GM12878 (cell line): ENCODE measurements around the gene MAPK1IP1L. TPM values are rescaled to one million over a fixed set of nuclear protein-coding genes. Genes with fewer than 3 reads are reported as not detected.
A peak's percentile ranks its signal among the peaks of the same experiment; 100 is the strongest.

Source experiments
- CEBPB ChIP-seq, 2 experiments: fragments of 150-350 bp in 1 of 2; IDR thresholded peaks; 2 replicates each; pipeline ENCODE4 v1.6.1; 2012 to 2014; ENCODE audit warnings: low read depth in 2 of 2, low read length in 2 of 2, borderline replicate concordance in 1 of 2, inconsistent platforms in 1 of 2
- EED ChIP-seq: sonication (generic); IDR thresholded peaks from 2 replicates; pipeline ENCODE4 v1.6.1; 2016; ENCODE audit warnings: antibody characterized with exemption, low read depth
- ESRRA ChIP-seq: IDR thresholded peaks from 2 replicates; pipeline ENCODE4 v1.6.1; 2012; ENCODE audit warnings: mild to moderate bottlenecking, low read length, improper control_type of control experiment
- EZH2 ChIP-seq: IDR thresholded peaks from 2 replicates; pipeline ENCODE4 v1.6.1; 2012; ENCODE audit warnings: low read depth, mild to moderate bottlenecking, control low read depth, inconsistent platforms, low read length, borderline replicate concordance; ENCODE audit not compliant: control insufficient read depth
- GABPA ChIP-seq: IDR thresholded peaks from 2 replicates; pipeline ENCODE4 v1.6.1; 2014; ENCODE audit warnings: antibody characterized with exemption, low read depth, mild to moderate bottlenecking, inconsistent platforms
- HDAC6 ChIP-seq: fragments of 200-600 bp; sonication (generic); IDR thresholded peaks from one replicate; pipeline ENCODE4 v1.8.0; 2017; ENCODE audit warnings: antibody characterized with exemption; ENCODE audit not compliant: unreplicated experiment
- HDGF ChIP-seq: fragments of 450-650 bp; IDR thresholded peaks from 2 replicates; pipeline ENCODE4 v1.6.1; 2016; ENCODE audit warnings: antibody characterized with exemption
- KDM1A ChIP-seq: fragments of 200-600 bp; sonication (generic); IDR thresholded peaks from 2 replicates; pipeline ENCODE4 v1.6.1; 2016; ENCODE audit warnings: borderline replicate concordance
- MAX ChIP-seq: IDR thresholded peaks from 2 replicates; pipeline ENCODE4 v1.6.1; 2012; ENCODE audit warnings: low read depth, low read length, improper control_type of control experiment
- NFYA ChIP-seq: IDR thresholded peaks from 2 replicates; pipeline ENCODE4 v1.6.1; 2011; ENCODE audit warnings: low read depth, mild to moderate bottlenecking, low read length, improper control_type of control experiment, borderline replicate concordance
- NR2C2 ChIP-seq: IDR thresholded peaks from 2 replicates; pipeline ENCODE4 v1.6.1; 2011; ENCODE audit warnings: borderline replicate concordance, low read depth; ENCODE audit not compliant: control insufficient read depth, insufficient read length
- POLR2A ChIP-seq: IDR thresholded peaks from 2 replicates; pipeline ENCODE4 v1.6.1; 2011; ENCODE audit warnings: low read depth, mild to moderate bottlenecking, low read length
- POLR2AphosphoS5 ChIP-seq: IDR thresholded peaks from 2 replicates; pipeline ENCODE4 v1.6.1; 2011; ENCODE audit warnings: mild to moderate bottlenecking, low read length, inconsistent platforms
- SMARCA5 ChIP-seq: fragments of 450-650 bp; IDR thresholded peaks from 2 replicates; pipeline ENCODE4 v1.6.1; 2017; ENCODE audit warnings: mild to moderate bottlenecking
- SREBF1 ChIP-seq: IDR thresholded peaks from 2 replicates; pipeline ENCODE4 v1.6.1; 2012; ENCODE audit warnings: mild to moderate bottlenecking, low read length
- STAT3 ChIP-seq: IDR thresholded peaks from 2 replicates; pipeline ENCODE4 v1.6.1; 2011; ENCODE audit warnings: low read depth, low read length, improper control_type of control experiment
- WRNIP1 ChIP-seq: IDR thresholded peaks from 2 replicates; pipeline ENCODE4 v1.6.1; 2011; ENCODE audit warnings: low read depth, low read length, improper control_type of control experiment, borderline replicate concordance
- ZNF217 ChIP-seq: fragments of 450-650 bp; IDR thresholded peaks from 2 replicates; pipeline ENCODE4 v1.6.1; 2017; ENCODE audit warnings: antibody characterized with exemption, mild to moderate bottlenecking
- polyA plus RNA-seq, 11 experiments: library from polyadenylated mRNA; depleted of rRNA in 4 of 11; unstranded in 6 of 11; stranded (reverse) in 5 of 11; fragments of >200 nt; fragmentation: Nextera tagmentation in 4 of 11; fragmentation: Illumina TruSeq in 1 of 11; extraction: Ambion mirVana in 4 of 11; extraction: Trizol in 1 of 11; gene quantifications; 1 replicate in 1 of 11; 2 replicates in 10 of 11; pipeline versions ENCODE4 v1.2.1 to v1.2.3, GENCODE V29; 2011 to 2016; ENCODE audit warnings: inconsistent platforms in 2 of 11, missing spikeins in 2 of 11, low read depth in 1 of 11
- total RNA-seq, 4 experiments: library from RNA; depleted of rRNA in 3 of 4; stranded (reverse); fragments of >200 nt in 3 of 4; fragmentation: Illumina TruSeq in 1 of 4; extraction: Trizol in 1 of 4; gene quantifications; 2 replicates each; pipeline versions ENCODE4 v1.2.1 to v1.2.3, GENCODE V29; 2013 to 2021
- TF ChIP-seq, protein P1 (sequence below): fragments of 450-650 bp; IDR thresholded peaks from 2 replicates; pipeline ENCODE4 v1.6.1; 2017; ENCODE audit warnings: mild to moderate bottlenecking, low read depth, inconsistent platforms; ENCODE audit not compliant: poor library complexity, severe bottlenecking
- TF ChIP-seq, protein P2 (sequence below): fragments of 450-650 bp; formaldehyde crosslinking; IDR thresholded peaks from 2 replicates; pipeline ENCODE4 v1.5.0; 2022; ENCODE audit warnings: mild to moderate bottlenecking, missing genetic modification characterization
- TF ChIP-seq, protein P3 (sequence below): fragments of 450-650 bp; IDR thresholded peaks from 2 replicates; pipeline ENCODE4 v1.6.1; 2014; ENCODE audit warnings: mild to moderate bottlenecking

The MAPK1IP1L gene
- total and polyA plus RNA-seq, 10 of the 15 experiments (the other 5 are each of a cell fraction or from before 2014, with no cell fraction given): 44.6 to 117 (median 73.0) TPM

DNA sequence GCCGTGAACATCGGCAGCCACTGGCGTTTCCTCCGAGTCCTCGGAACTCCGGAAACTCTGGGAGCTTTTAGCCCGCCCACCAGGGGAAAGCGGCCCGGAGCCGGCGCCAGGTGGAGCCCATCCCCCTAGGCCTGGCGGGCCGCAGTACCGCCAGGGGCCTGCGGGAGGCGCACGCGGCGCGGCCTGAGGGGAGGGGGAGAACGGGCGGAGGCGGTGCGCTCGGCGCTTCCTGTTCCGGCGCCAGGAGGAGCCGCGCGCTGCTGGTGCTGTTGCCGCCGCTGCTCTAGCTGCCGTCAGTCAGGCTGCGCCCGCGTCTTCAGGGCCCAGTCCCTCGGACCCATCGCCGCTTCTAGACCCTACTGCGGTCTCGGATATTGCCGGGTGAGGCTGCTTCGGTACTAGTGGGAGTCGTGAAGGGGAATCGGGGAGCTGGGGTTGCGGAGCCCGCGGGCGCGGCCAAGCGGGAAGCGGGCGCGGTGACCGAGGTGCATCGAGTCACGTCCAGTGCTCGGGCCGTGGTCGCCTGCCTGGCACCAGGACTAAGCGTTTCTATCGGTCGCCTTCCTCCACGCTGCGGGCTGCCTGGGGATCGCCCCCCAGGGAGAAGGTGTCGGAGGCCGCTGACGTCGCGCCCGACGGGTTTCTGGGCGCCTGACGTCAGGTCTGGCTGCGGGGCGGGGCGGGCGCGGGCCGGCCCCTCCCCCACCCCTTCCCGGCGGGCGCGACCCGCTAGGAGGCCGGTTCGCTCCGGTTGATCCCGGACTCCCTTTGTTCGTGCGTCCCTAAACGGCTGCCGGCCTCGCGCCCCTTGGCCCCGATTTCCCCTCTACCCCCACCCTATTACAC is at the start of gene MAPK1IP1L (continued):
- no peak for TF ChIP-seq WRNIP1
- TF ChIP-seq NFYA: no peak
- TF ChIP-seq HDAC6: peak; percentile 84
- peak; percentile 99 for TF ChIP-seq POLR2AphosphoS5
- peak; percentile 67; the same call in 1 of the 2 replicates for TF ChIP-seq HDGF
- TF ChIP-seq, protein P1, sequence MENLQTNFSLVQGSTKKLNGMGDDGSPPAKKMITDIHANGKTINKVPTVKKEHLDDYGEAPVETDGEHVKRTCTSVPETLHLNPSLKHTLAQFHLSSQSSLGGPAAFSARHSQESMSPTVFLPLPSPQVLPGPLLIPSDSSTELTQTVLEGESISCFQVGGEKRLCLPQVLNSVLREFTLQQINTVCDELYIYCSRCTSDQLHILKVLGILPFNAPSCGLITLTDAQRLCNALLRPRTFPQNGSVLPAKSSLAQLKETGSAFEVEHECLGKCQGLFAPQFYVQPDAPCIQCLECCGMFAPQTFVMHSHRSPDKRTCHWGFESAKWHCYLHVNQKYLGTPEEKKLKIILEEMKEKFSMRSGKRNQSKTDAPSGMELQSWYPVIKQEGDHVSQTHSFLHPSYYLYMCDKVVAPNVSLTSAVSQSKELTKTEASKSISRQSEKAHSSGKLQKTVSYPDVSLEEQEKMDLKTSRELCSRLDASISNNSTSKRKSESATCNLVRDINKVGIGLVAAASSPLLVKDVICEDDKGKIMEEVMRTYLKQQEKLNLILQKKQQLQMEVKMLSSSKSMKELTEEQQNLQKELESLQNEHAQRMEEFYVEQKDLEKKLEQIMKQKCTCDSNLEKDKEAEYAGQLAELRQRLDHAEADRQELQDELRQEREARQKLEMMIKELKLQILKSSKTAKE: no peak
- TF ChIP-seq STAT3: no peak
- no peak for TF ChIP-seq EZH2
- peak; percentile 74; the same call in 1 of the 2 replicates for TF ChIP-seq GABPA
- TF ChIP-seq NR2C2: no peak
- no peak for TF ChIP-seq SREBF1
- TF ChIP-seq ZNF217: peak; percentile 32; the same call in 1 of the 2 replicates
- TF ChIP-seq MAX: peak; percentile 74; the same call in 1 of the 2 replicates
- no peak for TF ChIP-seq KDM1A
- TF ChIP-seq, protein P2, sequence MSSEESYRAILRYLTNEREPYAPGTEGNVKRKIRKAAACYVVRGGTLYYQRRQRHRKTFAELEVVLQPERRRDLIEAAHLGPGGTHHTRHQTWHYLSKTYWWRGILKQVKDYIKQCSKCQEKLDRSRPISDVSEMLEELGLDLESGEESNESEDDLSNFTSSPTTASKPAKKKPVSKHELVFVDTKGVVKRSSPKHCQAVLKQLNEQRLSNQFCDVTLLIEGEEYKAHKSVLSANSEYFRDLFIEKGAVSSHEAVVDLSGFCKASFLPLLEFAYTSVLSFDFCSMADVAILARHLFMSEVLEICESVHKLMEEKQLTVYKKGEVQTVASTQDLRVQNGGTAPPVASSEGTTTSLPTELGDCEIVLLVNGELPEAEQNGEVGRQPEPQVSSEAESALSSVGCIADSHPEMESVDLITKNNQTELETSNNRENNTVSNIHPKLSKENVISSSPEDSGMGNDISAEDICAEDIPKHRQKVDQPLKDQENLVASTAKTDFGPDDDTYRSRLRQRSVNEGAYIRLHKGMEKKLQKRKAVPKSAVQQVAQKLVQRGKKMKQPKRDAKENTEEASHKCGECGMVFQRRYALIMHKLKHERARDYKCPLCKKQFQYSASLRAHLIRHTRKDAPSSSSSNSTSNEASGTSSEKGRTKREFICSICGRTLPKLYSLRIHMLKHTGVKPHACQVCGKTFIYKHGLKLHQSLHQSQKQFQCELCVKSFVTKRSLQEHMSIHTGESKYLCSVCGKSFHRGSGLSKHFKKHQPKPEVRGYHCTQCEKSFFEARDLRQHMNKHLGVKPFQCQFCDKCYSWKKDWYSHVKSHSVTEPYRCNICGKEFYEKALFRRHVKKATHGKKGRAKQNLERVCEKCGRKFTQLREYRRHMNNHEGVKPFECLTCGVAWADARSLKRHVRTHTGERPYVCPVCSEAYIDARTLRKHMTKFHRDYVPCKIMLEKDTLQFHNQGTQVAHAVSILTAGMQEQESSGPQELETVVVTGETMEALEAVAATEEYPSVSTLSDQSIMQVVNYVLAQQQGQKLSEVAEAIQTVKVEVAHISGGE (CRISPR knock-in tag): no peak
- TF ChIP-seq, protein P3, sequence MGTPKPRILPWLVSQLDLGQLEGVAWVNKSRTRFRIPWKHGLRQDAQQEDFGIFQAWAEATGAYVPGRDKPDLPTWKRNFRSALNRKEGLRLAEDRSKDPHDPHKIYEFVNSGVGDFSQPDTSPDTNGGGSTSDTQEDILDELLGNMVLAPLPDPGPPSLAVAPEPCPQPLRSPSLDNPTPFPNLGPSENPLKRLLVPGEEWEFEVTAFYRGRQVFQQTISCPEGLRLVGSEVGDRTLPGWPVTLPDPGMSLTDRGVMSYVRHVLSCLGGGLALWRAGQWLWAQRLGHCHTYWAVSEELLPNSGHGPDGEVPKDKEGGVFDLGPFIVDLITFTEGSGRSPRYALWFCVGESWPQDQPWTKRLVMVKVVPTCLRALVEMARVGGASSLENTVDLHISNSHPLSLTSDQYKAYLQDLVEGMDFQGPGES: 0 out of 2 replicates have a peak, but pooled peaks have one; percentile 15
- no peak; the same call in 1 of the 2 replicates for TF ChIP-seq ESRRA
- TF ChIP-seq POLR2A: peak; percentile 100
- no peak for TF ChIP-seq CEBPB (IDR thresholded peaks at IDR 0.05; ENCODE audit: borderline replicate concordance in 1 of 2, low read depth in 2 of 2, low read length in 2 of 2)
- TF ChIP-seq EED: peak; percentile 88
- peak; percentile 96 for TF ChIP-seq SMARCA5
